Measurements from ENCODE around the gene APOF.

Gene APOF

GRCh38 chr12:56333679-56334489, 28.8 kb downstream of the APOF start, which contains the start of gene PAN2:
Gene PAN2 (minus strand): TSS chr12:56334000. CDS start chr12:56333094, 906 bp downstream.
- DNase-seq (ENCODE audit: low read depth) = peak; percentile 96
- TF ChIP-seq CTCF (conservative IDR thresholded peaks at IDR 0.05; ENCODE audit: low read length) = peak; percentile 75
- peak within 1 kb of the TSS; percentile 78 for H3K4me3 ChIP-seq (ENCODE audit: low read length)

GRCh38 chr12:56333197-56333678, 29.4 kb downstream of the APOF start:
- no peak for TF ChIP-seq CTCF (conservative IDR thresholded peaks at IDR 0.05; ENCODE audit: low read length)

GRCh38 chr12:56332512-56333196, 30.0 kb downstream of the APOF start:
- peak overlapping the region; percentile 78 for H3K4me3 ChIP-seq (ENCODE audit: low read length)
- no peak for DNase-seq (ENCODE audit: low read depth)
- TF ChIP-seq CTCF (conservative IDR thresholded peaks at IDR 0.05; ENCODE audit: low read length) = no peak

More at GRCh38 chr12:56333197-56333678, 29.4 kb downstream of the APOF start:
- H3K4me3 ChIP-seq (ENCODE audit: low read length) = peak overlapping the region; percentile 78
- DNase-seq (ENCODE audit: low read depth) = no peak

- DNase-seq (ENCODE audit: low read depth) = no peak
- TF ChIP-seq CTCF (conservative IDR thresholded peaks at IDR 0.05; ENCODE audit: low read length) = no peak
- H3K4me3 ChIP-seq (ENCODE audit: low read length) = no peak overlapping the region
These were observed 31.6 kb downstream of the APOF start for GRCh38 chr12:56330936-56331490.

GRCh38 chr12:56326533-56326932, 36.1 kb downstream of the APOF start:
- no peak for TF ChIP-seq CTCF (conservative IDR thresholded peaks at IDR 0.05; ENCODE audit: low read length)
- no peak overlapping the region for H3K4me3 ChIP-seq (ENCODE audit: low read length)
- DNase-seq (ENCODE audit: low read depth) = no peak

GRCh38 chr12:56326126-56326525, 36.5 kb downstream of the APOF start:
- DNase-seq (ENCODE audit: low read depth) = no peak
- TF ChIP-seq CTCF (conservative IDR thresholded peaks at IDR 0.05; ENCODE audit: low read length) = no peak
- H3K4me3 ChIP-seq (ENCODE audit: low read length) = no peak overlapping the region
